HG02970 (cell line): ENCODE measurements around the gene RBBP5.
A peak's percentile ranks its signal among the peaks of the same experiment; 100 is the strongest.
"Not testable (repeated sequence)": the region's sequence is repeated elsewhere in the genome, so short reads cannot be mapped to it uniquely, and the experiment has no call there.

Experiments
- ATAC-seq: cut with Tn5 transposase; IDR thresholded peaks from one replicate; pipeline ENCODE4 v1.9.1; 2021; ENCODE audit warnings: mild to moderate bottlenecking, moderate library complexity, moderate number of reproducible peaks; ENCODE audit not compliant: unreplicated experiment, low FRiP score

The RBBP5 gene

GRCh38 chr1:205121660-205122488 lies at the start of gene RBBP5:
Gene RBBP5 (minus strand): TSS chr1:205121978. CDS start chr1:205121873, 105 bp downstream.
- peak; percentile 92 for ATAC-seq

- no peak for ATAC-seq
Observed at GRCh38 chr1:205171369-205171768, 49.6 kb upstream of the RBBP5 start.

GRCh38 chr1:205170532-205171269 lies 48.9 kb upstream of the RBBP5 start:
- ATAC-seq, result no peak

- ATAC-seq, result no peak
Observed at GRCh38 chr1:205169248-205169647, 47.5 kb upstream of the RBBP5 start.

GRCh38 chr1:205168291-205168690 lies 46.5 kb upstream of the RBBP5 start:
- ATAC-seq, result no peak

- ATAC-seq, result no peak
Observed at GRCh38 chr1:205162301-205162700, 40.5 kb upstream of the RBBP5 start.

GRCh38 chr1:205161076-205161475 lies 39.3 kb upstream of the RBBP5 start:
- no peak for ATAC-seq

- ATAC-seq, result no peak
Observed at GRCh38 chr1:205158048-205158616, 36.4 kb upstream of the RBBP5 start.

- ATAC-seq, result not testable (repeated sequence)
Observed at GRCh38 chr1:205155665-205156377, 34.0 kb upstream of the RBBP5 start.

GRCh38 chr1:205152505-205152904 lies 30.7 kb upstream of the RBBP5 start:
- no peak for ATAC-seq

GRCh38 chr1:205150651-205151428 lies 29.1 kb upstream of the RBBP5 start:
- ATAC-seq, result no peak

- ATAC-seq, result no peak
Observed at GRCh38 chr1:205147191-205147835, 25.5 kb upstream of the RBBP5 start.

- ATAC-seq, result no peak
Observed at GRCh38 chr1:205144751-205145150, 23.0 kb upstream of the RBBP5 start.

GRCh38 chr1:205144046-205144720 lies 22.4 kb upstream of the RBBP5 start:
- no peak for ATAC-seq

GRCh38 chr1:205142102-205142469 lies 20.3 kb upstream of the RBBP5 start:
- ATAC-seq, result no peak

GRCh38 chr1:205141236-205142101 lies 19.7 kb upstream of the RBBP5 start:
- no peak for ATAC-seq

GRCh38 chr1:205140113-205140512 lies 18.3 kb upstream of the RBBP5 start:
- no peak for ATAC-seq

GRCh38 chr1:205137901-205138300 lies 16.1 kb upstream of the RBBP5 start:
- no peak for ATAC-seq
